COLO668 (cell line): ENCODE results near the gene NOL4L.
"Not testable (repeated sequence)": the region's sequence is repeated elsewhere in the genome, so short reads cannot be mapped to it uniquely, and the experiment has no call there.

Source experiments
- DNase-seq: peaks from one replicate; lab custom pipeline; 2025; ENCODE audit not compliant: unreplicated experiment; lab: John Stamatoyannopoulos, UW

The NOL4L gene

GRCh38 chr20:32437391-32438074, 147.6 kb downstream of the NOL4L start:
- no peak for DNase-seq

- no peak for DNase-seq
Observed at GRCh38 chr20:32436968-32437367, 148.2 kb downstream of the NOL4L start.

GRCh38 chr20:32436142-32436861, 148.8 kb downstream of the NOL4L start:
- DNase-seq, result no peak

- no peak for DNase-seq
Observed at GRCh38 chr20:32435449-32436107, 149.6 kb downstream of the NOL4L start.

- DNase-seq, result no peak
Observed at GRCh38 chr20:32434434-32434833, 150.7 kb downstream of the NOL4L start.

- DNase-seq, result no peak
Observed at GRCh38 chr20:32433311-32434021, 151.7 kb downstream of the NOL4L start.

- DNase-seq, result no peak
Observed at GRCh38 chr20:32432277-32432676, 152.9 kb downstream of the NOL4L start.

GRCh38 chr20:32431457-32431856, 153.7 kb downstream of the NOL4L start:
- DNase-seq, result no peak

- no peak for DNase-seq
Observed at GRCh38 chr20:32429745-32430360, 155.3 kb downstream of the NOL4L start.

GRCh38 chr20:32429343-32429742, 155.8 kb downstream of the NOL4L start:
- no peak for DNase-seq

- DNase-seq, result no peak
Observed at GRCh38 chr20:32427996-32428395, 157.1 kb downstream of the NOL4L start.

- no peak for DNase-seq
Observed at GRCh38 chr20:32421290-32421689, 163.8 kb downstream of the NOL4L start.

GRCh38 chr20:32418376-32418775, 166.8 kb downstream of the NOL4L start:
- no peak for DNase-seq

GRCh38 chr20:32416206-32416605, 168.9 kb downstream of the NOL4L start:
- DNase-seq, result no peak

- DNase-seq, result no peak
Observed at GRCh38 chr20:32415494-32415893, 169.6 kb downstream of the NOL4L start.

- no peak for DNase-seq
Observed at GRCh38 chr20:32411955-32412706, 173.0 kb downstream of the NOL4L start.

- DNase-seq, result not testable (repeated sequence)
Observed at GRCh38 chr20:32407131-32407750, 177.9 kb downstream of the NOL4L start.

GRCh38 chr20:32406701-32407100, 178.4 kb downstream of the NOL4L start:
- DNase-seq, result no peak

GRCh38 chr20:32404017-32404416, 181.1 kb downstream of the NOL4L start:
- no peak for DNase-seq

GRCh38 chr20:32400476-32400875, 184.7 kb downstream of the NOL4L start:
- no peak for DNase-seq
